H9 (cell line): ENCODE data around the gene RBL2. TPM values are rescaled to one million over a fixed set of nuclear protein-coding genes. Genes with fewer than 3 reads are reported as not detected.
"Not testable (repeated sequence)": the region's sequence is repeated elsewhere in the genome, so short reads cannot be mapped to it uniquely, and the experiment has no call there.

ENCODE experiments used
- DNase-seq: peaks from one replicate; pipeline ENCODE4 v3.0.0-alpha.2; 2017
- H2AFZ ChIP-seq: one replicate; pipeline ENCODE4 v1.6.1; 2013; ENCODE audit warnings: mild to moderate bottlenecking, low read length, control low read depth, moderate library complexity
- H2AK5ac ChIP-seq: 2 replicates; pipeline ENCODE4 v1.6.1; 2013; ENCODE audit warnings: low read length, control low read depth, mixed read lengths; ENCODE audit not compliant: insufficient read length
- H2BK120ac ChIP-seq: one replicate; pipeline ENCODE4 v1.6.1; 2013; ENCODE audit warnings: low read depth, mild to moderate bottlenecking, low read length, control low read depth, inconsistent platforms; ENCODE audit not compliant: poor library complexity, severe bottlenecking
- H2BK12ac ChIP-seq: 2 replicates; pipeline ENCODE4 v1.6.1; 2013; ENCODE audit warnings: low read length, control low read depth, mixed read lengths, low read depth; ENCODE audit not compliant: insufficient read length
- H2BK15ac ChIP-seq: 2 replicates; pipeline ENCODE4 v1.6.1; 2013; ENCODE audit warnings: low read depth, low read length, control low read depth
- H2BK20ac ChIP-seq: one replicate; pipeline ENCODE4 v1.6.1; 2013; ENCODE audit warnings: low read depth, mild to moderate bottlenecking, low read length, control low read depth, inconsistent platforms; ENCODE audit not compliant: poor library complexity, severe bottlenecking
- H2BK5ac ChIP-seq: 2 replicates; pipeline ENCODE4 v1.6.1; 2013; ENCODE audit warnings: low read length, control low read depth, mixed read lengths; ENCODE audit not compliant: insufficient read length
- H3K14ac ChIP-seq: 2 replicates; pipeline ENCODE4 v1.6.1; 2013; ENCODE audit warnings: low read length, control low read depth; ENCODE audit not compliant: insufficient read depth
- H3K18ac ChIP-seq: 2 replicates; pipeline ENCODE4 v1.6.1; 2013; ENCODE audit warnings: low read depth, mild to moderate bottlenecking, mixed read lengths, low read length, control low read depth; ENCODE audit not compliant: insufficient read length
- H3K23ac ChIP-seq: 2 replicates; pipeline ENCODE4 v1.6.1; 2013; ENCODE audit warnings: low read length, control low read depth, mixed read lengths, low read depth; ENCODE audit not compliant: insufficient read length
- H3K23me2 ChIP-seq: 2 replicates; pipeline ENCODE4 v1.6.1; 2013; ENCODE audit warnings: low read depth, mild to moderate bottlenecking, mixed read lengths, low read length, control low read depth; ENCODE audit not compliant: insufficient read length, poor library complexity, severe bottlenecking
- H3K27ac ChIP-seq: 2 replicates; pipeline ENCODE4 v1.5.1; 2013; ENCODE audit warnings: low read length, control low read depth, mixed read lengths, low read depth; ENCODE audit not compliant: insufficient read length
- H3K27me3 ChIP-seq: 2 replicates; pipeline ENCODE4 v1.6.1; 2013; ENCODE audit warnings: low read length, control low read depth, inconsistent platforms; ENCODE audit not compliant: insufficient read depth
- H3K4ac ChIP-seq: 2 replicates; pipeline ENCODE4 v1.6.1; 2013; ENCODE audit warnings: low read depth, mild to moderate bottlenecking, control low read depth, inconsistent platforms, low read length, moderate library complexity
- H3K4me1 ChIP-seq: 2 replicates; pipeline ENCODE4 v1.6.1; 2013; ENCODE audit warnings: low read length, control low read depth, inconsistent platforms; ENCODE audit not compliant: insufficient read depth
- H3K4me2 ChIP-seq: 2 replicates; pipeline ENCODE4 v1.6.1; 2013; ENCODE audit warnings: low read length, control low read depth, mixed read lengths; ENCODE audit not compliant: insufficient read length, insufficient read depth
- H3K56ac ChIP-seq: 2 replicates; pipeline ENCODE4 v1.6.1; 2013; ENCODE audit warnings: low read depth, mild to moderate bottlenecking, mixed read lengths, low read length, control low read depth; ENCODE audit not compliant: insufficient read length
- H3K79me1 ChIP-seq: 2 replicates; pipeline ENCODE4 v1.6.1; 2013; ENCODE audit warnings: low read depth, mild to moderate bottlenecking, moderate library complexity, low read length, control low read depth, inconsistent platforms; ENCODE audit not compliant: insufficient read depth, poor library complexity, severe bottlenecking
- H3K79me2 ChIP-seq: 2 replicates; pipeline ENCODE4 v1.6.1; 2013; ENCODE audit warnings: low read length, control low read depth, inconsistent platforms; ENCODE audit not compliant: insufficient read depth
- H3K9ac ChIP-seq: 2 replicates; pipeline ENCODE4 v1.6.1; 2013; ENCODE audit warnings: low read length, control low read depth, mixed read lengths; ENCODE audit not compliant: insufficient read length; ENCODE audit errors: extremely low read depth
- H3K9me3 ChIP-seq: one replicate; pipeline ENCODE4 v1.6.1; 2013; ENCODE audit warnings: low read depth, low read length, inconsistent platforms; ENCODE audit not compliant: control insufficient read depth
- H3T11ph ChIP-seq: one replicate; pipeline ENCODE4 v1.6.1; 2013; ENCODE audit warnings: mild to moderate bottlenecking, low read length, control low read depth, inconsistent platforms
- H4K20me1 ChIP-seq: one replicate; pipeline ENCODE4 v1.6.1; 2013; ENCODE audit not compliant: control insufficient read depth, insufficient read length, insufficient read depth
- H4K5ac ChIP-seq: 2 replicates; pipeline ENCODE4 v1.6.1; 2013; ENCODE audit warnings: low read depth, mild to moderate bottlenecking, mixed read lengths, low read length, control low read depth; ENCODE audit not compliant: insufficient read length
- H4K8ac ChIP-seq: replicated peaks from 2 replicates; pipeline ENCODE4 v1.6.1; 2013; ENCODE audit warnings: low read length, control low read depth, mixed read lengths, low read depth; ENCODE audit not compliant: insufficient read length
- H4K91ac ChIP-seq: 2 replicates; pipeline ENCODE4 v1.6.1; 2013; ENCODE audit warnings: low read depth, mild to moderate bottlenecking, moderate library complexity, mixed read lengths, low read length, control low read depth; ENCODE audit not compliant: insufficient read length
- H3K27ac Mint-ChIP-seq, 3 experiments: 2 replicates in 2 of 3; 3 replicates in 1 of 3; pipeline ENCODE4 v1.8.0; 2020 to 2021; ENCODE audit warnings: mixed read lengths in 3 of 3, mild to moderate bottlenecking in 1 of 3, moderate library complexity in 1 of 3
- H3K27me3 Mint-ChIP-seq: 2 replicates; pipeline ENCODE4 v1.8.0; 2021; ENCODE audit warnings: low read depth, mild to moderate bottlenecking, moderate library complexity, mixed read lengths
- H3K36me3 Mint-ChIP-seq, 3 experiments: 2 replicates in 2 of 3; 3 replicates in 1 of 3; pipeline ENCODE4 v1.8.0; 2020 to 2021; ENCODE audit warnings: low read depth in 3 of 3, mixed read lengths in 3 of 3; ENCODE audit not compliant: insufficient read depth in 1 of 3
- H3K4me1 Mint-ChIP-seq, 2 experiments: 2 replicates each; pipeline ENCODE4 v1.8.0; 2020; ENCODE audit warnings: mixed read lengths in 2 of 2
- H3K4me3 Mint-ChIP-seq, 2 experiments: 2 replicates in 1 of 2; 3 replicates in 1 of 2; pipeline ENCODE4 v1.8.0; 2020 to 2021; ENCODE audit warnings: mild to moderate bottlenecking in 2 of 2, mixed read lengths in 2 of 2, moderate library complexity in 1 of 2
- H3K9me3 Mint-ChIP-seq, 2 experiments: 2 replicates in 1 of 2; 3 replicates in 1 of 2; pipeline ENCODE4 v1.8.0; 2020; ENCODE audit warnings: mild to moderate bottlenecking in 2 of 2, mixed read lengths in 2 of 2, moderate library complexity in 1 of 2
- WGBS: extraction: QIAGEN DNeasy Blood & Tissue Kit; methylation state at CpG from one replicate; pipeline ENCODE4 v1.1.7; 2013; ENCODE audit warnings: missing lambda C conversion rate, low lambda C conversion rate, mixed read lengths; ENCODE audit not compliant: insufficient read length; ENCODE audit errors: extremely low coverage; 5-methylcytosine and 5-hydroxymethylcytosine counted together
- total RNA-seq: library from RNA; stranded (reverse); gene quantifications from 2 replicates; pipeline ENCODE4 v1.2.1, GENCODE V29; 2021

The RBL2 gene
- total RNA-seq, 1 experiment from 2014 or later: 17.3 TPM

DNA sequence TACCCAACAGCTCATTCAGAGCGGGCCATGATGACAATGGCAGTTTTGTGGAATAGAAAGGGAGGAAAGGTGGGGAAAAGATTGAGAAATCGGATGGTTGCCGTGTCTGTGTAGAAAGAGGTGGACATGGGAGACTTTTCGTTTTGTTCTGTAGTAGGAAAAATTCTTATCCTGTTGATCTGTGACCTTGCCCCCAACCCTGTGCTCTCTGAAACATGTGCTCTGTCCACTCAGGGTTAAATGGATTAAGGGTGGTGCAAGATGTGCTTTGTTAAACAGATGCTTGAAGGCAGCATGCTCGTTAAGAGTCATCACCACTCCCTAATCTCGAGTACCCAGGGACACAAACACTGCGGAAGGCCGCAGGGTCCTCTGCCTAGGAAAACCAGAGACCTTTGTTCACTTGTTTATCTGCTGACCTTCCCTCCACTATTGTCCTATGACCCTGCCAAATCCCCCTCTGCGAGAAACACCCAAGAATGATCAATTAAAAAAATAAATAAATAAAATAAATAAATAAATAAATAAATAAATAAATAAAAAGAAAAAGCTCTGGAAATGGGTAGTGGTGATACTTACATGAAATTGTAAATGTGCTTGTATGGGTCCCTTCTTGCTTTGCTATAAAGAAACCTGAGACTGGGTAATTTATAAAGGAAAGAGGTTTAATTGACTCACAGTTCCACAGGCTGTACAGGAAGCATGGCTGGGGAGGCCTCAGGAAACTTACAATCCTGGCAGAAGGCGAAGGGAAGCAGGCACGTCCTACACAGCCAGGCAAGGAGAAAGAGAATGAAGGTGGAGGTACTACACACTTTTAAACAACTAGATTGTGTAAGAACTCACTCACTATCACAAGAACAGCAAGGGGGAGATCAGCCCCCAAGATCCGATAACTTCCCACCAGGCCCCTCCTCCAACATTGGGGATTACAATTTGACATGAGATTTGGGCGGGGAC lies 105.8 kb downstream of the RBL2 start:
- not testable (repeated sequence) for H2BK12ac ChIP-seq, H4K5ac ChIP-seq, H3K4me3 Mint-ChIP-seq, H3K9me3 ChIP-seq, H2BK120ac ChIP-seq, H3T11ph ChIP-seq, H3K79me1 ChIP-seq, H2BK15ac ChIP-seq, H3K23ac ChIP-seq, H4K91ac ChIP-seq, H3K23me2 ChIP-seq, H3K4me1 ChIP-seq, H3K27me3 Mint-ChIP-seq, H2AK5ac ChIP-seq, DNase-seq, H3K14ac ChIP-seq, H3K18ac ChIP-seq, H3K27me3 ChIP-seq, H2BK5ac ChIP-seq, H3K79me2 ChIP-seq, H4K20me1 ChIP-seq, H3K4me2 ChIP-seq, H3K4ac ChIP-seq, H2BK20ac ChIP-seq, H3K56ac ChIP-seq, H3K9ac ChIP-seq, H4K8ac ChIP-seq, H2AFZ ChIP-seq, H3K27ac ChIP-seq
- Mint-ChIP-seq H3K36me3 (peaks cover 2 to 10% (median 3%) of the 10 kb centered on the region in 3 experiments; a peak in 6 of 7 replicates), H3K27ac (peak overlapping the region in 1 of 3 experiments; percentile 39; a peak in 1 of 7 replicates), H3K4me1 (peaks cover 10 to 11% of the 10 kb centered on the region in 2 experiments), H3K9me3 (peaks cover 11 to 15% of the 10 kb centered on the region in 2 experiments)
- no CpG with 5 or more reads among the region's 13 CpGs for WGBS

Other genes starting within 250 kb of the RBL2 start
- gene AKTIP, start 68.7 kb downstream of the RBL2 start, total RNA-seq: 23.9 and 26.2 TPM in 2 replicates